Cardiac muscle cell (in vitro differentiated cells and primary cell): Measurements from ENCODE around the gene EXPH5. TPM values are rescaled to one million over a fixed set of nuclear protein-coding genes. Genes with fewer than 3 reads are reported as not detected.
A peak's percentile ranks its signal among the peaks of the same experiment; 100 is the strongest.

ENCODE experiments used
- DNase-seq, 2 donors: peaks; one replicate each; pipeline versions ENCODE4 v3.0.0 to v3.0.0-alpha.2; 2010 to 2017; ENCODE audit warnings: low read depth in 1 of 2, low spot score in 1 of 2
- H3K27ac ChIP-seq: fragments of 200-600 bp; sonication (generic); 2 replicates; pipeline ENCODE4 v1.5.1; 2016
- H3K27me3 ChIP-seq: fragments of 200-600 bp; sonication (generic); 2 replicates; pipeline ENCODE4 v1.6.0; 2016; ENCODE audit warnings: control low read depth
- H3K36me3 ChIP-seq: fragments of 200-600 bp; sonication (generic); 2 replicates; pipeline ENCODE4 v1.5.1; 2016; ENCODE audit warnings: control low read depth
- H3K4me1 ChIP-seq: fragments of 200-600 bp; sonication (generic); 2 replicates; pipeline ENCODE4 v1.8.1; 2017; ENCODE audit warnings: low read depth, mild to moderate bottlenecking, mixed run types
- H3K4me3 ChIP-seq: fragments of 200-600 bp; sonication (generic); 2 replicates; pipeline ENCODE4 v1.5.1; 2016; ENCODE audit warnings: mild to moderate bottlenecking
- H3K9me3 ChIP-seq: fragments of 200-600 bp; sonication (generic); 2 replicates; pipeline ENCODE4 v1.5.1; 2017; ENCODE audit warnings: low read depth, mild to moderate bottlenecking, control low read depth
- polyA plus RNA-seq: library from polyadenylated mRNA; unstranded; fragments of >200 nt; fragmentation: Nextera tagmentation; extraction: Ambion mirVana; gene quantifications from 2 replicates; pipeline ENCODE4 v1.2.1, GENCODE V29; 2016
- total RNA-seq: library from RNA; depleted of rRNA; stranded (reverse); fragments of >200 nt; gene quantifications from 2 replicates; pipeline ENCODE4 v1.2.3, GENCODE V29; 2016
- TF ChIP-seq, protein P1 (sequence below): IDR thresholded peaks from 2 replicates; pipeline ENCODE4 v1.5.1; 2012; ENCODE audit warnings: low read depth, mild to moderate bottlenecking, low read length

The EXPH5 gene
- total and polyA plus RNA-seq, 2 experiments from 2014 or later = 2.6 to 7.7 TPM

DNA sequence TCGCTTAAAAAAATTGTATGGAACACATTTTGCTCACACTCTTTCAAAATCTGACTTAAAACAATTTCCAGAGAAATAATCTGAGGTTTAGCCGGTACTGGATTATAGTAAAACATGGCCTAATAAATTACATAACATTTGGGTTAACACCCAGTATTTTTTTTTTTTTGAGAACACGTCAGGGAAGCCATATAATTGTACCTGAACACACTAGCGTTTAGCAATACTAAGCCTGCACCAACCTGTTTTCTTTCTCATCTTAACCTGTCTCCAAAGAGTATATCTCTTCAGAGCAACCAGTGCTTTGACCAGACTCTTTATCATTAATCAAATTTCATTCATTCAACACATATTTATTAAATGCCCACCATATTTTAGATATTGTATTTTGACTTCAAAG is 93.4 kb downstream of the EXPH5 start:
- H3K27ac ChIP-seq = peak overlapping the region; percentile 58
- H3K9me3 ChIP-seq = no peaks in the 10 kb centered on the region
- H3K27me3 ChIP-seq = no peaks in the 10 kb centered on the region
- TF ChIP-seq, protein P1, sequence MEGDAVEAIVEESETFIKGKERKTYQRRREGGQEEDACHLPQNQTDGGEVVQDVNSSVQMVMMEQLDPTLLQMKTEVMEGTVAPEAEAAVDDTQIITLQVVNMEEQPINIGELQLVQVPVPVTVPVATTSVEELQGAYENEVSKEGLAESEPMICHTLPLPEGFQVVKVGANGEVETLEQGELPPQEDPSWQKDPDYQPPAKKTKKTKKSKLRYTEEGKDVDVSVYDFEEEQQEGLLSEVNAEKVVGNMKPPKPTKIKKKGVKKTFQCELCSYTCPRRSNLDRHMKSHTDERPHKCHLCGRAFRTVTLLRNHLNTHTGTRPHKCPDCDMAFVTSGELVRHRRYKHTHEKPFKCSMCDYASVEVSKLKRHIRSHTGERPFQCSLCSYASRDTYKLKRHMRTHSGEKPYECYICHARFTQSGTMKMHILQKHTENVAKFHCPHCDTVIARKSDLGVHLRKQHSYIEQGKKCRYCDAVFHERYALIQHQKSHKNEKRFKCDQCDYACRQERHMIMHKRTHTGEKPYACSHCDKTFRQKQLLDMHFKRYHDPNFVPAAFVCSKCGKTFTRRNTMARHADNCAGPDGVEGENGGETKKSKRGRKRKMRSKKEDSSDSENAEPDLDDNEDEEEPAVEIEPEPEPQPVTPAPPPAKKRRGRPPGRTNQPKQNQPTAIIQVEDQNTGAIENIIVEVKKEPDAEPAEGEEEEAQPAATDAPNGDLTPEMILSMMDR = no peak
- H3K36me3 ChIP-seq = no peaks in the 10 kb centered on the region
- no peak for DNase-seq
- H3K4me1 ChIP-seq = peaks cover 21% of the 10 kb centered on the region
- H3K4me3 ChIP-seq = no peak overlapping the region

DNA sequence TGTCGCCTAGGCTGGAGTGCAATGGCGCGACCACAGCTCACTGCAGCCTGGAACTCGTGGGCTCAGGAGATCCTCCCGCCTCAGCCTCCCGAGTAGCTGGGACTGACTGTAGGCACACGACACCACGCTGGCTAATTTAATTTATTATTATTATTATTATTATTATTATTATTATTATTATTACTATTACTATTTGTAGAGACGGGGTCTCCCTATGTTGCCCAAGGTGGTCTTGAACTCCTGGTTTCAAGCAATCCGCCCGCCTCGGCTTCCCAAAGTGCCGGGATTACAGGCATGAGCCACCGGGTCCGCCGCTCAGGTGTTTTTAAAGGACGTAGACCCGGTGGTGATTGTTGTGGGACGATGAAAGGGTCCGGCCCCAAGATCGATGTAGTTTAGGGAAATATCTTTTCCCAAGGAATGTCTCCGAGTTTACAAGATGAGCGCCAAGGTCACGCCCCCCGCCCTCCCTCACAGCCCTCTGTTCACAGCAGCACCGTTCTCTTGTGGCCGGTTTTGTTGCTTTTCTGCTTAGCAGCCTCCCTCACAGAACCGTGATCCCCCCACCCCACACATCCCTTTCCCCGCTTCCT is 94.7 kb downstream of the EXPH5 start:
- Histone ChIP-seq H3K27ac (no peak overlapping the region), H3K27me3 (no peaks in the 10 kb centered on the region), H3K36me3 (no peaks in the 10 kb centered on the region), H3K4me1 (peaks cover 21% of the 10 kb centered on the region), H3K4me3 (peak overlapping the region; percentile 42), H3K9me3 (no peaks in the 10 kb centered on the region)
- DNase-seq = no peak
- TF ChIP-seq, protein P1 = no peak

DNA sequence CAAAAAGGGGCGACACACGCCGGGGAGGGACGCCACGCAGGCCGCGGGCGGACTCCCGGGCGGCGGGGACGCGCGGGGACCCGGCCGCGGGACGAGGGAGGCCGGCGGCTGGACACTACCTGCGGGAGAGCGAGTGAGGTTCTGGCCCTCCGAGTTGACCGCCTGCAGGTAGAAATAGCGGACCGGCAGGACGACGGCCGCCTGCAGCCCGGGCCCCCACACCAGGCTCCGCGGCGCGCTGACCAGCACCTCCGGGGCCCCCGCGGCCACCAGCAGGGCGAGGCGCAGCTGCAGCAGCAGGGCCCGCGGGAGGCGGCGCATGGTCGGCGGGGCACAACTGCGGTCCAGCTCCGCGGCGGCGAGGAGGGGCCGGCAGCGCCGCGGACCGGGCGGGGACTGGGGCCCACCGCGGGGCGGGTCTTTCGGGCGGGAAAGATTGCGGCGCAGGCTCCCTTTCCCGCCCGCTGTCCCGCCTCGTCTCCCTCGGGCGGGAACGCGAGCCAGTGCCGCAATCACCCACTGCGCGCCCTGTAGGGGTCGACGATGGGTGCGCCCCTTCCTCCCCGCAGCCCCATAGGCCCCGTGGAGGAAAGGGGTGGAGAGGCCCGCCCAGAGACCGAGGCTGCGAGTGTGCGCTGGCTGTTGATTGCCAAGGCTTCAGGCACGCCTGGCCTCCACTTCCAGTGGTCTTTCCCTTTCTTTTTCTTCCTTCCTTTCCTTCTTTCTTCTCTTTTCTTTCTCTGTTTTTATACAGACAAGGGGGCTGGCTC is 95.3 kb downstream of the EXPH5 start, which contains the start of gene POGLUT3:
Gene POGLUT3, minus strand, starts transcription at position 339 of the 770 bp plus-strand sequence. Its CDS starts 18 bp downstream, at position 321.
- peaks cover 21% of the 10 kb centered on the region for H3K4me1 ChIP-seq
- TF ChIP-seq, protein P1 = no peak
- peak within 1 kb of the TSS; percentile 42 for H3K4me3 ChIP-seq
- H3K27me3 ChIP-seq = no peaks in the 10 kb centered on the region
- peak within 1 kb of the TSS; percentile 90 for H3K27ac ChIP-seq
- H3K36me3 ChIP-seq = no peaks in the 10 kb centered on the region
- DNase-seq = peak; percentile 71 to 76
- H3K9me3 ChIP-seq = no peaks in the 10 kb centered on the region

DNA sequence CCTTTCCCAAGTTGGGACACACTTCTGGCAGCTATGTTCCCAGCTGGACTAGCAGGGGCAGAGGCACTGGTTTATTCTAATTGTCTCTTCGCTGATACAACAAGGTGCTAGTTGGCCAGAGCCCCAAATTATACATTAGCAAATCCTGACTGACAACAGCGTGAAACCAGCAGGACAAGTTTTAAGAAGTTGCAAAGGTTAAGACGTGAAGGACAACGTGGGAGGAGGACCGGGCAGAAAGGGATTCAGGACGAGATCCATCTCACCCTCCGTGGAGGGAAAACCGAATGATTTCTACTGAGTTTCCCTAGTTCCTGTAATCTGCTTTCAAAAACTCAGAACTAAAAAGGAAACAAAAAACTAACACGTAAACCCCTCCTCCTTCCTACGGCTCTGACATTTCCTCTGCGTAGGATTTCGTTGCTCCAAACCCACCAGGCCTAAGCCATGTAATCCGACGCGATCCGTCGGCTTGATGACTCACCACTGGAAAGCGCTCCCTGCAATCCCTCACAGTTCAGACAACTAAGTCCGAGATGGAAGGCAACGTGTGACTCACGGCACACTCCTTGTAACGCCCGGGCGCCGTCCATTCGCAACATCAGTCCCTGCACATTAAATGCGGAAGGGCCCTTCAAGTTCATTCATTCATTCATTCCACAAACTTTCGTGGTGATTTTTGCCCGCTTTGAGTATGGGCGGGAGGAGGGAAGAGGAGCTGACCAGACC is 96.1 kb downstream of the EXPH5 start:
- TF ChIP-seq, protein P1 = no peak
- peak; percentile 86 to 99 for DNase-seq
- peaks cover 21% of the 10 kb centered on the region for H3K4me1 ChIP-seq
- no peaks in the 10 kb centered on the region for H3K36me3 ChIP-seq
- no peaks in the 10 kb centered on the region for H3K27me3 ChIP-seq
- H3K4me3 ChIP-seq = peak overlapping the region; percentile 42
- no peaks in the 10 kb centered on the region for H3K9me3 ChIP-seq
- H3K27ac ChIP-seq = peak overlapping the region; percentile 90

DNA sequence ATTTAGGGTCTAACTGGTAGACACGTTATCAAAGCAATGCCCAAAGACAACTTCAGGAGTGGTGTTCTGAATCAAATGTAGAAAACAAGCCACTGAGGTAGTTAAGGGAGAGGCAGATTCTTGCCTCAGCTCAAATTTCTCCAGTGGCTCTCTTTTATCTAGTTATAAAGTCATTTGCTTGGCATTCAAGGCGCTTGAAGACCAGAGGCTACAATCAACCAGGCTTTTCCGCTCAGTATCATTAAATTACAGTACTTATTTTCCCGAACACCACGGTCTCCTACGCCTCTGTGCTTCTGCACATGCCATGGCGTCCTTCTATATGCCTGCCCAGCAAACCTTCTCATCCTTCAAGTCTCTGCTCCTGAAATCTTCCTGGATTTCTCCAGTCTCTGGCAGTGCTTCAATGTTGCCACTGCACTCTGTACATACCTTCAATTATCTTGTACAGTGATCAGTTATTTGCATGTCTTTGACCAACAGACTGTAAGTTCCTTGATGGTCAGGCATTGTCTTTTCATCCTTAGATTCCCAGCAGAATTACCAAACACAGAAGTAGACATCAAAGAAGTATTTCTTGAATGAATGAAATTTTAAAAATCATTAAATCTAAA is 96.8 kb downstream of the EXPH5 start:
- DNase-seq = peak in 1 of 2 donors; percentile 28
- H3K27ac ChIP-seq = peak overlapping the region; percentile 90
- H3K4me1 ChIP-seq = peaks cover 21% of the 10 kb centered on the region

More for the DNA sequence above, 96.8 kb downstream of the EXPH5 start:
- TF ChIP-seq, protein P1 = no peak
- no peaks in the 10 kb centered on the region for H3K27me3 ChIP-seq
- no peaks in the 10 kb centered on the region for H3K9me3 ChIP-seq
- no peaks in the 10 kb centered on the region for H3K36me3 ChIP-seq
- no peak overlapping the region for H3K4me3 ChIP-seq
